Neural crest cell (in vitro differentiated cells): Measurements from ENCODE around the gene KIAA0319L. TPM values are rescaled to one million over a fixed set of nuclear protein-coding genes. Genes with fewer than 3 reads are reported as not detected.

Experiments
- DNase-seq: peaks from one replicate; pipeline ENCODE4 v3.0.0; 2021; ENCODE audit warnings: low read depth, mixed read lengths, low spot score
- H3K27ac Mint-ChIP-seq: one replicate; pipeline ENCODE4 v1.8.0; 2021; ENCODE audit warnings: mild to moderate bottlenecking, mixed read lengths; ENCODE audit not compliant: unreplicated experiment
- H3K27me3 Mint-ChIP-seq: 2 replicates; pipeline ENCODE4 v1.8.0; 2021; ENCODE audit warnings: low read depth, mild to moderate bottlenecking, mixed read lengths
- H3K36me3 Mint-ChIP-seq: 2 replicates; pipeline ENCODE4 v1.8.0; 2021; ENCODE audit warnings: low read depth, mild to moderate bottlenecking, mixed read lengths
- H3K4me1 Mint-ChIP-seq: 2 replicates; pipeline ENCODE4 v1.8.0; 2021; ENCODE audit warnings: mixed read lengths
- H3K4me3 Mint-ChIP-seq: one replicate; pipeline ENCODE4 v1.8.0; 2021; ENCODE audit warnings: mild to moderate bottlenecking, mixed read lengths
- H3K9me3 Mint-ChIP-seq: 2 replicates; pipeline ENCODE4 v1.8.0; 2021; ENCODE audit warnings: mixed read lengths
- CTCF ChIP-seq: fragments of 200-600 bp; sonication (generic); conservative IDR thresholded peaks from 2 replicates; pipeline ENCODE4 v1.5.0; 2021; ENCODE audit warnings: antibody characterized with exemption, mild to moderate bottlenecking
- total RNA-seq: library from RNA; stranded (reverse); gene quantifications from 2 replicates; pipeline ENCODE4 v1.2.1, GENCODE V29; 2021

Gene KIAA0319L
- total RNA-seq, 1 donor from 2014 or later: 54.2 TPM

GRCh38 chr1:35509558-35509957 is 47.6 kb downstream of the KIAA0319L start:
- Mint-ChIP-seq H3K36me3 (peaks cover 9% of the 10 kb centered on the region), H3K4me3 (no peak overlapping the region), H3K27me3 (no peaks in the 10 kb centered on the region), H3K9me3 (no peaks in the 10 kb centered on the region), H3K4me1 (no peaks in the 10 kb centered on the region), H3K27ac (peak overlapping the region; percentile 35)
- no peak for TF ChIP-seq CTCF
- DNase-seq: no peak

- no peaks in the 10 kb centered on the region for H3K4me1 Mint-ChIP-seq
- H3K4me3 Mint-ChIP-seq: no peak overlapping the region
- TF ChIP-seq CTCF: no peak
- no peak overlapping the region for H3K27ac Mint-ChIP-seq
- H3K9me3 Mint-ChIP-seq: no peaks in the 10 kb centered on the region
- peaks cover 2% of the 10 kb centered on the region for H3K36me3 Mint-ChIP-seq
- DNase-seq: no peak
- no peaks in the 10 kb centered on the region for H3K27me3 Mint-ChIP-seq
These were observed 49.3 kb downstream of the KIAA0319L start for GRCh38 chr1:35507947-35508346.

GRCh38 chr1:35506960-35507912 is 50.0 kb downstream of the KIAA0319L start:
- TF ChIP-seq CTCF: no peak
- Mint-ChIP-seq H3K4me1 (no peaks in the 10 kb centered on the region), H3K27ac (no peak overlapping the region), H3K27me3 (no peaks in the 10 kb centered on the region), H3K36me3 (peaks cover 6% of the 10 kb centered on the region), H3K4me3 (no peak overlapping the region), H3K9me3 (no peaks in the 10 kb centered on the region)
- DNase-seq: no peak

- Mint-ChIP-seq H3K4me3 (no peak overlapping the region), H3K36me3 (peaks cover 6% of the 10 kb centered on the region), H3K4me1 (no peaks in the 10 kb centered on the region), H3K27me3 (no peaks in the 10 kb centered on the region), H3K9me3 (no peaks in the 10 kb centered on the region), H3K27ac (no peak overlapping the region)
- no peak for TF ChIP-seq CTCF
- DNase-seq: no peak
These were observed 51.0 kb downstream of the KIAA0319L start for GRCh38 chr1:35505911-35506798.

- no peaks in the 10 kb centered on the region for H3K9me3 Mint-ChIP-seq
- no peak overlapping the region for H3K4me3 Mint-ChIP-seq
- H3K27ac Mint-ChIP-seq: peak overlapping the region; percentile 15
- peaks cover 8% of the 10 kb centered on the region for H3K4me1 Mint-ChIP-seq
- no peaks in the 10 kb centered on the region for H3K27me3 Mint-ChIP-seq
- no peak for TF ChIP-seq CTCF
- peaks cover 6% of the 10 kb centered on the region for H3K36me3 Mint-ChIP-seq
- no peak for DNase-seq
These were observed 55.0 kb downstream of the KIAA0319L start for GRCh38 chr1:35502242-35502641.
